GM03348 (cell line): ENCODE results near the gene TSC22D4.
A peak's percentile ranks its signal among the peaks of the same experiment; 100 is the strongest.

Source experiments
- DNase-seq: peaks from one replicate; pipeline ENCODE4 v3.0.0; 2012; ENCODE audit warnings: low spot score

The TSC22D4 gene

DNA sequence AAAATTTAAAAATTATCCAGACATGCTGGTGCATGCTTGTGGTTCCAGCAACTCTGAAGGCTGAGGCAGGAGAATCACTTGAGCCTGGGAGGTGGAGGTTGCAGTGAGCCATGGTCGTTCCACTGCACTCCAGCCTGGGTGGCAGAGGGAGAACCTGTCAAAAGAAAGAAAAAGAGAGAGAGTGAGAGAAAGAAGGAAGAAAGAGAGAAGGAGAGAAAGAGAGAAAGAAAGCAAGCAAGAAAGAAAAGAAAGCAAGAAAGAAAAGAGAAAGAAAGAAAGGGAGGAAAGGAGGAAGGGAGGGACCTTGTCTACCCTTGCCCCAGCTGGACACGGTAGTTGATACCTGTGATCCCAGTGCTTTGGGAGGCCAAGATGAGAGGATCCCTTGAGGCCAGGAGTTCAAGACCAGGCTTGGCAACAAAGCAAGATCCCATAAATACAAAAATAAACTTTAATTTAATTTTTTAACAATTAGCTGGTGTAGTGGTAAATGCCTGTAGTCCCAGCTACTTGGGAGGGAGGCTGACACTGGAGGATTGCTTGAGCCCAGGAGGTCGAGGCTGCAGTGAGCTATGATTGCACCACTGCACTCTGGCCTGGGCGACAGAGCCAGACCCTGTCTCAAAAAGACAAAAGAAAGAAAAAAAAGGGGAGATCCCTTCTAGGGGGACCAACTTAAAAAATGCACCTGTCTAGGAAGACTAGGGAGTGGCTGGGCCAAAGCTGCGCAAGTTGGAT lies 13.9 kb upstream of the TSC22D4 start:
- DNase-seq, result no peak

DNA sequence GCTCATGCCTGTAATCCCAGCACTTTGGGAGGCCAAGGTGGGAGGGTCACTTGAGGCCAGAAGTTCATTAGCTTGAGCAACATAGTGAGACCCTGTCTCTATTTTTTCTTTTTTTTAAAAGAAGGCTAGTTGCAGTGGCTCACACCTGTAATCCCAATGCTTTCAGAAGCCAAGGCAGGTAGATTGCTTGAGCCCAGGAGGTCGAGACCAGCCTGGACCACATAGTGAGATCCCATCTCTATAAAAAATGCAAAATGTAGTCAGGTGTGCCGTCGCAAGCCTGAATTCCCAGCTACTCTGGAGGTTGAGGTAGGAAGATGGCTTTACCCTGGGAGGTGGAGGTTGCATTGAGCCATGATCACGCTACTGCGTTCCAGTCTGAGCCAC lies 12.2 kb upstream of the TSC22D4 start:
- DNase-seq, result no peak

GRCh38 chr7:100490483-100491191 lies 11.6 kb upstream of the TSC22D4 start:
- DNase-seq, result no peak

- peak; percentile 81 for DNase-seq
Observed at GRCh38 chr7:100489824-100490223, 10.8 kb upstream of the TSC22D4 start.

GRCh38 chr7:100489121-100489520 lies 10.1 kb upstream of the TSC22D4 start:
- DNase-seq, result no peak

DNA sequence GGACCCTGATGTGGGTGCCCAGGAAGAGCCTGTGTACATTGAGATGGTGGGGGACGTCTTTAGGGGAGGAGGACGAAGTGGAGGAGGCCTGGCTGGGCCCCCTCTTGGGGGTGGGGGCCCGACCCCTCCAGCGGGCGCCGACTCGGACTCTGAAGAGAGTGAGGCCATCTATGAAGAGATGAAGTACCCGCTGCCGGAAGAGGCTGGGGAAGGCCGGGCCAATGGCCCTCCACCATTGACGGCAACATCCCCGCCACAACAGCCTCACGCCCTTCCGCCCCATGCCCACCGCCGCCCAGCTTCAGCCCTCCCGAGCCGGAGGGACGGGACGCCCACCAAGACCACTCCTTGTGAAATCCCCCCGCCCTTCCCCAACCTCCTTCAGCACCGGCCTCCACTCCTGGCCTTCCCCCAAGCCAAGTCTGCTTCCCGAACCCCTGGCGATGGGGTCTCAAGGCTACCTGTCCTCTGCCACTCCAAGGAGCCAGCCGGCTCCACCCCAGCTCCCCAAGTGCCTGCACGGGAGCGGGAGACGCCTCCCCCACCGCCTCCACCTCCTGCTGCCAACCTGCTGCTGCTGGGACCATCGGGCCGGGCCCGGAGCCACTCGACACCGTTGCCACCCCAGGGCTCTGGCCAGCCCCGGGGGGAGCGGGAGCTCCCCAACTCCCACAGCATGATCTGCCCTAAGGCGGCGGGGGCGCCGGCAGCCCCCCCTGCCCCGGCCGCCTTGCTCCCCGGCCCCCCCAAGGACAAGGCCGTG lies 9.5 kb upstream of the TSC22D4 start:
- no peak for DNase-seq

- no peak for DNase-seq
Observed at GRCh38 chr7:100486753-100487446, 7.9 kb upstream of the TSC22D4 start.

DNA sequence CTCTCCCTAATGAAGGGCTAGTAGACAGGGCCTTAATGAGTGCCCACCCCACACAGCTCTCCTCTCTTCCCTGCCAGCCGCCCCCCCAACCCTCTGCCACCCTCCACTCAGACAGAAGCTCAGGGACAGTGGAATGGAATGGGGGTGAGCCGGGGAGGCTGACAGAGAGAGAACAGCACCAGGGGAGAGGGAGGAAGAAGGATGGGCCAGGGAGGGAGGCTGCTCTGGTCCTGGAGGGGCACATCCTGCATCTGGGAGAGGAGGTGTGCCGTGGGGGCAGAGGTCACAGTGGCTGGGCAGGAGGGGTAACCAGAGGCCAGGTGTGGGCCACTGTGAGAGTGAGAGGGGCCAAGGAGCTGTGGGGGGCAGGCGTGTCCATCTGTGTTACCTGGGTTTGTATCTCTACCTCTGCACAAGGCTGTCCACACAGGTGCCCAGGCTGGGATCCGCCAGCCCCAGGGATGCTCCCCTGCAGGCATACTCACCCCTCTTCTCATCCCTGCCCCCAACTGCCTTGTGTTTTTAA lies 7.2 kb upstream of the TSC22D4 start:
- no peak for DNase-seq

GRCh38 chr7:100485471-100485876 lies 6.5 kb upstream of the TSC22D4 start:
- DNase-seq, result peak; percentile 2

DNA sequence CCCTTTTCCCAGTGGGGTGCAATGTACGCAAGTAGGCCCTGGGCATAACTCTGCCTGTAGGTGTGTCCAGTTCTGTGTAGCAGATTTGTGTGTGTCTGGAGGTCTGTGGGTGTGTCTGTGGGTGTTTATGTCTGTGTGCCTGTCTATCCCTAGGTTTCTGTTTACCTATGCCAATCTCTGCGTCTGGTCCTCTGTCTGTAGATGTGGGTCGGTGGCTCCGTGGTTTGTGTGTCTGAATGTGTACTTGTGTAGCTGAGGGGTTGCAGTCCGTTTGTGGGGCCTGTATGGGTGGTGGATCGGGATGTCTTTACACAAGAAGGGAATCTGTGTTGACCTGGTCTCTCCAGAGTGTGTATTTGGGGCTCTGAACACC lies 5.6 kb upstream of the TSC22D4 start:
- peak; percentile 3 for DNase-seq

- peak; percentile 44 for DNase-seq
Observed at GRCh38 chr7:100483722-100484672, 5.0 kb upstream of the TSC22D4 start, which contains the start of gene NYAP1. TSS of gene NYAP1 (plus strand) at chr7:100483927. CDS start at chr7:100485312, 1,385 bp downstream.

- DNase-seq, result peak; percentile 88
Observed at GRCh38 chr7:100483090-100483721, 4.2 kb upstream of the TSC22D4 start.

DNA sequence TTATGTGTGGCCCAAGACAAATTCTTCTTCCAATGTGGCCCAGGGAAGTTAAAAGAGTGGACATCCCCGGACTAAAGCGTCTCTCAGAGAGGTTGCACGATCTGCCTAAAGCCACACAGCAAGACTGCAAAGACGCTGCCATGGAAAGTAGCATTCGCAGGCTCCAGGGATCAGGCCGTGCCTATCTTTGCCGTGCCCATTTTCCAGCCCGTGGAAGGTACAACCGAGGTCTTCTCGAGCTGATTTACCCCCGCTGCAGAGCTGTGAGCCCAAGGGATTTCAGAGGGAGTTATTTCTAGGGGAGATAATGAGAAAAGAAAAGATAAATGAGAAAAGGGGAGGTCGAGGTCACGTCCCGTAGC lies 3.7 kb upstream of the TSC22D4 start:
- DNase-seq, result no peak

GRCh38 chr7:100481466-100481865 lies 2.5 kb upstream of the TSC22D4 start:
- DNase-seq, result no peak

DNA sequence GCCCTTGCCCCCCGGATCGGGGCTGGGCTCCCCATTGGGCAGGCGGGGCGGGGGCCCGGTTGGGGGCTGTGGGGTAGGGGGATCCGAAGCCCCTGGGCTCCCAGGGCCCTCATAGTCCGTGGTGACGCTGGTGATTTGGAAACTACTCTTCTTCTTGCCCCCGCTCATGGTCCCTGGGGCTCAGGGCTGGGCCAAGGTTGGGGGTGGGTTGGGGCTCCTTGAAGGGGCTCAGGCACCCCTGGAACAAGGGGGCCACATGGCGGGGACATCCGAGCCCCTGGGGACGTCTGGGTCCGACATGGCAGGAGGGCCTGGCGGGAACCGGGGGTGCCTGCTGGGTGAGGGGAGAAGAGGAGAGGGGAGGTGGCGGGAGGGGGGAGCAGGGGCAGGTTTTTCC lies 1.1 kb downstream of the TSC22D4 start:
- no peak for DNase-seq

DNA sequence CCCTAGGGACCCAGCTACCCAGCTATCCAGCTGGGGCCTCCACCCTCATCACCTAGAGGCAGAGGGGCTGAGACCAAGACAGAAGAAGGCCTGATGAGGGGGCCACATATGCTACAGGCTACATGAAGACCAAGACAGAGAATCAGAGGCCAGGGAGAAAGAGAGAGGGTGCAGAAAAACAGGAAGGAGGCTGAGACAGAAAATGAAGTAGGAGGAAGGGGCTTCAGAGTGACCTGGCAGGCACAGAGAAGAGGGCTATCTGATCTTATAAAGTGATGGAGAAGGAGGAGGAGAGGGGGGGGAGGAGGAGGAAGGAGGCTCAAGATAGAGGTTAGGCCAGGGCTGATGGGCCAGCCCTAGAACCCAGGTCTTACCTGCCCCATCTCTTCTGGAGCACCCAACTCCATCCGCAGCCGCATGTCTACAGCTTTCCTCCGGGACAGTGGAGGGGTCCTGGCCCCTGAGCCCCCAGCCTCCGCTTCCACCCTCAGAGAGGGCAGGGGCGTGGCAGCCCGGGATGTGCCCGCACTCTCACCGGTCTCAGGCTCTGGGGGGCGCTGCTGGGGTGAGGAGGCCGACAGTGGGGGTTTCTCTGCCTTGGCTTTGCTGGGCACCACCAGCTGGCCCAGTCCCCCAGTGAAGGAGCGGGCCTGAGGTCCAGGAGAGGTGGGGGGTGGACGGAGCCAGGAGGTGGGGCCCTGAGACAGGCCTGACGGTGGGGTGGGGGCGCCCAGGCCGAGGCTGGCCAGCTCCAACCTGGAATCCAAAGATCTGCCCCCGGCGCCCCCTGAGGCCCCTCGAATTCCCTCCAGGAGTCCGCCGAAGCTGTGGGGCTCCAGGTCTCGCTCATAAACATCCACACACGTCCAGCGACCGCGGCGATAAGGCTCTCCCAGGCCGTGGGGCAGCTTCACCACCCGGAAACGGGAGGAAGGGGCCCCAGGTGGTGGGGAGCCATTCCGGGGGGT lies 1.8 kb downstream of the TSC22D4 start:
- peak; percentile 56 for DNase-seq

DNA sequence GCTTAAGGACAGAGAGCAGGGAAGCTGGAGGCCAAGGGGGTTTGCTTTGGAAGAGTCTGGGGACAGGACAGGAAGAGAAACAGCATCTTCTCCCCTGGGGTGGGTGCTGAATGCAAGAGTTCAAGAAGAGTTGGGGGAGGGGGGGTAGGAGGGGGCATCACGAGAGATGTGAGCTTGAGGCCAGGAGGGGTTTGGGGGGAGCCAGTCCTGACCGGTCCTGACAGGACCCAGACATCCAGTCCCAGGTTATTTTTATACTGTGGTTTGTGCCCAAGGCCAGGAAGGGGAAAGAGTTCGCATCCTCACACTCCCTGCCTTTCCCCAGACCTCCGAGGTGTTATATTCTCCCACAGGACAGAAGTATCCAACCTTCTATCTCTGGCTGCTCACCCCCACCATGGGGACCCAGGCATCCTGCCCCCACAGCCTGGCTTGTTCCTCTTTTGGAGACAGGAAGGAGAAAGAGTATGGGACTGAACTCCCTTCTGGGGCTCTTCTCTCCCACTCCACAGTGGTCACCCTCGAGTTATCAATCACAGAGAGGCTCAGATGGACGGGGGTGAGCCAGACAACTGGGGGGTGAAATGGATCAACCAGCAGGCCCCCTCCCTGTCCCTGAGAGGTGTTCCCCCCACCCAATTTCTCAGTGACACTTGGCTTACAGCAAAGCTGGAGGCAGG lies 2.8 kb downstream of the TSC22D4 start:
- DNase-seq, result peak; percentile 5

DNA sequence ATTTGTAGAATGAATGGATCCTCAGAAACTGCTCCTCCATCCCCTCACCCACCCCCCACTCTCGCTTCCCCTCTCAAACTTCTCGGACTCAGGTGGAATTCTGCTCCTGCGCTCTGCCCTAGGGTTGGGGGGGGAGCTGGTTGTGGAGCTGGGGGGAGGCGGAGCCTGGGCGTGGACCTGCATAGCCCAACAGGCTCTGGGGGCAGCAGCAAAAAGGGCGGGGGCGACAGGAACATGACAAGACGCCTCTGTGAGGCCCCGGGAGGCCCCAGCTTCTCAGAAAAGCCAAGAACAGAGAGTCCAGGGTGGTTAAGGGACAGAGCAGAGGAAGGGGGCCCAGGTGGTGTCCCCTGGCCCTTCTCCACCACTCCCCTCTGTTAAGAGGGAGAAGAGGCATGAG lies 3.5 kb downstream of the TSC22D4 start:
- DNase-seq, result peak; percentile 7
